ENCODE measurements around the gene KCNJ8. TPM values are rescaled to one million over a fixed set of nuclear protein-coding genes. Genes with fewer than 3 reads are reported as not detected.

The KCNJ8 gene
- total RNA-seq, 4 donors from 2014 or later, result 18.3 to 29.6 (median 20.9) TPM

DNA sequence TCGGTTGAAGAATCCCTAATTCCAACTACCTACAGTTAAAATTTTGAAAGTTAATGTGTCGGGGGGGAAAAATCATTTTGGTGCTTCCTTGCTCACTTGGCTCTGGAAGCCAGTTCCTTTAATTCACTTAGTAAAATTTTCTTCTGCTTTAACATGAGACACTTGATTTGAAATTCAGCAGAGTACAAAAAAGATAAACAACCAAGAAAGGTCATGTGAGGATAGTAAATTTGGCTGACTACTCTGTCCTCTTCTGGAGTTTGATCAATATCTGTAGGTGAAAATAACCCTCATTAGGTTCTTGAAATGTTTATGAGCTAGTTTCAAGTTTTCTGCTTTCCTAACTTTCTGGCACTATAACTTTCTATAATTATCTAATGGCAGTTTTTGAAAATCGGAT lies 43.4 kb downstream of the KCNJ8 start:
- TF ChIP-seq, protein P1, sequence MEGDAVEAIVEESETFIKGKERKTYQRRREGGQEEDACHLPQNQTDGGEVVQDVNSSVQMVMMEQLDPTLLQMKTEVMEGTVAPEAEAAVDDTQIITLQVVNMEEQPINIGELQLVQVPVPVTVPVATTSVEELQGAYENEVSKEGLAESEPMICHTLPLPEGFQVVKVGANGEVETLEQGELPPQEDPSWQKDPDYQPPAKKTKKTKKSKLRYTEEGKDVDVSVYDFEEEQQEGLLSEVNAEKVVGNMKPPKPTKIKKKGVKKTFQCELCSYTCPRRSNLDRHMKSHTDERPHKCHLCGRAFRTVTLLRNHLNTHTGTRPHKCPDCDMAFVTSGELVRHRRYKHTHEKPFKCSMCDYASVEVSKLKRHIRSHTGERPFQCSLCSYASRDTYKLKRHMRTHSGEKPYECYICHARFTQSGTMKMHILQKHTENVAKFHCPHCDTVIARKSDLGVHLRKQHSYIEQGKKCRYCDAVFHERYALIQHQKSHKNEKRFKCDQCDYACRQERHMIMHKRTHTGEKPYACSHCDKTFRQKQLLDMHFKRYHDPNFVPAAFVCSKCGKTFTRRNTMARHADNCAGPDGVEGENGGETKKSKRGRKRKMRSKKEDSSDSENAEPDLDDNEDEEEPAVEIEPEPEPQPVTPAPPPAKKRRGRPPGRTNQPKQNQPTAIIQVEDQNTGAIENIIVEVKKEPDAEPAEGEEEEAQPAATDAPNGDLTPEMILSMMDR (IDR thresholded peaks at IDR 0.05; ENCODE audit: low read depth), result no peak

DNA sequence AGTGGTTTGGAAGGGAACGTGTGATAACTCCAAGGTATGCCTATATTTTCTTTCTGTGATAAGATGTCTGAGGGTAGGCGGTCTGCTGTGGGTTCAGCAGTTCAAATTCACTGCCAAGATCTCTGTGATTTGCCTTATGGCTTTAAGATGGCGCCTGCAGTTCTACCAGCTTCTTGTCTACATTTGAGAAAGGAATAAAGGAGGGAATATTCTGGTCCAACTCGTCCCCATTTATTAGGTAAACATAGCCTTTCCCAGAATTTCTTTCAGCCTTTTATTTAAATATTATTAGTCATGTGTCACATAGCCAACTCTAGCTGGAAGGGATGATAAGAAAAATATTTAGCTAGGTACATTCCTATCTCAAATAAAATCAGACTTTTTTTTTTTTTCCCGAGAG lies 48.8 kb downstream of the KCNJ8 start:
- TF ChIP-seq, protein P1 (IDR thresholded peaks at IDR 0.05; ENCODE audit: low read depth), result no peak

- TF ChIP-seq, protein P1 (IDR thresholded peaks at IDR 0.05; ENCODE audit: low read depth), result no peak
Measured at GRCh38 chr12:21718944-21719650, 55.4 kb downstream of the KCNJ8 start.

GRCh38 chr12:21718403-21718802 lies 56.1 kb downstream of the KCNJ8 start:
- TF ChIP-seq, protein P1 (IDR thresholded peaks at IDR 0.05; ENCODE audit: low read depth), result no peak

DNA sequence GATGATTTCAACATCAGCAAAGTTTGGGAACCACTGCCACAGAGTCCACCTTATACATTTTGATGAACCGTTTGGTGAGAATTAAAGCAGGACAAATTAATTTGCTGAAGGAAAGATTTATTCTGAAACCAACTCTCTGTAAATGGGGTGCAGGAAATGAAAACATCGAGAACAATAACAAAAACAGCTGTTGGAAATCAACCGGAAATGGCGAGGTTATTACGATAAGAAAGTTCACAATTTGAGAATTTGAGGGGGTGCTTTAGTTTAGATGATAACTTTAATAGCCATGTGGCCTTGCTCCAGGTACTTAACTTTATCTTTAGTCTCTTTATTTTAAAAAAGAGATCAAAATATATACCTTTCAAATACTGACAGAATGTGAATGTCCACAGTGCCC lies 56.7 kb downstream of the KCNJ8 start:
- TF ChIP-seq, protein P1 (IDR thresholded peaks at IDR 0.05; ENCODE audit: low read depth), result no peak

GRCh38 chr12:21715386-21715785 lies 59.1 kb downstream of the KCNJ8 start:
- TF ChIP-seq, protein P1 (IDR thresholded peaks at IDR 0.05; ENCODE audit: low read depth), result no peak

Other genes with a start within 250 kb of the KCNJ8 start
- gene SPX, start 248.4 kb downstream of the KCNJ8 start, total RNA-seq, result 10 to 100 TPM in 2 of 4 donors, 1 to 10 TPM in 2; 3.6 to 51.7 (median 10.7) TPM
- gene GYS2, start 169.9 kb downstream of the KCNJ8 start, total RNA-seq, result 10 to 100 TPM in 1 of 4 donors, 1 to 10 TPM in 2, not detected in 1; 3.1 to 17.0 (median 7.3) TPM
- 100 to 1,000 TPM; 482 to 965 (median 598) TPM for gene LDHB, start 116.9 kb downstream of the KCNJ8 start, total RNA-seq
- gene ABCC9, start 166.7 kb upstream of the KCNJ8 start, total RNA-seq, result 10 to 100 TPM; 42.9 to 67.3 (median 52.3) TPM